Mesenchymal stem cell (in vitro differentiated cells and primary cell): ENCODE data around the gene LUZP2.
A peak's percentile ranks its signal among the peaks of the same experiment; 100 is the strongest.

Experiments
- DNase-seq: peaks from one replicate; pipeline ENCODE4 v3.0.0-alpha.2; 2013
- H2AFZ ChIP-seq: one replicate; pipeline ENCODE4 v1.6.1; 2013; ENCODE audit warnings: low read depth, mild to moderate bottlenecking, control low read depth, inconsistent platforms, low read length, moderate library complexity
- H2AK5ac ChIP-seq: 2 replicates; pipeline ENCODE4 v1.6.1; 2013; ENCODE audit warnings: low read length, moderate library complexity, mild to moderate bottlenecking, inconsistent platforms; ENCODE audit not compliant: severe bottlenecking
- H2BK120ac ChIP-seq: one replicate; pipeline ENCODE4 v1.6.1; 2013; ENCODE audit warnings: low read depth, mild to moderate bottlenecking, inconsistent platforms, low read length, moderate library complexity
- H2BK12ac ChIP-seq, 2 experiments: one replicate each; pipeline ENCODE4 v1.6.1; 2013; ENCODE audit warnings: inconsistent platforms in 2 of 2, low read length in 2 of 2, mild to moderate bottlenecking in 2 of 2, moderate library complexity in 2 of 2, control low read depth in 1 of 2
- H2BK15ac ChIP-seq: one replicate; pipeline ENCODE4 v1.6.1; 2013; ENCODE audit warnings: mild to moderate bottlenecking, low read depth, inconsistent platforms; ENCODE audit not compliant: poor library complexity, severe bottlenecking
- H2BK5ac ChIP-seq: 2 replicates; pipeline ENCODE4 v1.6.1; 2013; ENCODE audit warnings: low read depth, mild to moderate bottlenecking, low read length, control low read depth, inconsistent platforms; ENCODE audit not compliant: poor library complexity, severe bottlenecking
- H3K14ac ChIP-seq, 2 experiments: one replicate each; pipeline ENCODE4 v1.6.1; 2013; ENCODE audit warnings: inconsistent platforms in 2 of 2, low read length in 2 of 2, control low read depth in 1 of 2, mild to moderate bottlenecking in 1 of 2, moderate library complexity in 1 of 2
- H3K18ac ChIP-seq, 2 experiments: one replicate each; pipeline ENCODE4 v1.6.1; 2013; ENCODE audit warnings: inconsistent platforms in 2 of 2, low read length in 2 of 2, control low read depth in 1 of 2, low read depth in 1 of 2, mild to moderate bottlenecking in 1 of 2
- H3K23ac ChIP-seq, 2 experiments: one replicate each; pipeline ENCODE4 v1.6.1; 2013; ENCODE audit warnings: inconsistent platforms in 2 of 2, low read length in 2 of 2, mild to moderate bottlenecking in 2 of 2, moderate library complexity in 2 of 2, control low read depth in 1 of 2
- H3K27ac ChIP-seq: 2 replicates; pipeline ENCODE4 v1.5.1; 2013; ENCODE audit warnings: mild to moderate bottlenecking, moderate library complexity, low read length, control low read depth, inconsistent platforms; ENCODE audit not compliant: poor library complexity, severe bottlenecking
- H3K27me3 ChIP-seq, 2 experiments: 2 replicates each; pipeline versions ENCODE4 v1.6.1 to v1.7.0; 2013; ENCODE audit warnings: low read length in 2 of 2, mild to moderate bottlenecking in 2 of 2, moderate library complexity in 2 of 2, control low read depth in 1 of 2, inconsistent platforms in 1 of 2; ENCODE audit not compliant: control insufficient read depth in 1 of 2, insufficient read depth in 1 of 2
- H3K36me3 ChIP-seq, 2 experiments: 2 replicates each; pipeline versions ENCODE4 v1.6.1 to v1.7.0; 2013; ENCODE audit warnings: low read length in 2 of 2, control low read depth in 1 of 2, inconsistent platforms in 1 of 2, low read depth in 1 of 2, mild to moderate bottlenecking in 1 of 2; ENCODE audit not compliant: insufficient read depth in 2 of 2, control insufficient read depth in 1 of 2
- H3K4ac ChIP-seq, 2 experiments: one replicate each; pipeline ENCODE4 v1.6.1; 2013; ENCODE audit warnings: inconsistent platforms in 2 of 2, low read length in 2 of 2, mild to moderate bottlenecking in 2 of 2, moderate library complexity in 2 of 2, control low read depth in 1 of 2, low read depth in 1 of 2
- H3K4me1 ChIP-seq: 2 replicates; pipeline ENCODE4 v1.6.1; 2013; ENCODE audit warnings: low read depth, low read length, control low read depth; ENCODE audit not compliant: control insufficient read depth, insufficient read depth
- H3K4me2 ChIP-seq: 2 replicates; pipeline ENCODE4 v1.6.1; 2013; ENCODE audit warnings: low read length, mild to moderate bottlenecking, inconsistent platforms; ENCODE audit not compliant: poor library complexity, severe bottlenecking
- H3K4me3 ChIP-seq, 2 experiments: 2 replicates each; pipeline versions ENCODE4 v1.5.1 to v1.7.0; 2013; ENCODE audit warnings: low read length in 2 of 2, mild to moderate bottlenecking in 2 of 2, control low read depth in 1 of 2, low read depth in 1 of 2; ENCODE audit not compliant: insufficient read depth in 1 of 2
- H3K79me1 ChIP-seq: replicated peaks from 2 replicates; pipeline ENCODE4 v1.6.1; 2013; ENCODE audit warnings: mild to moderate bottlenecking, control low read depth, low read length, inconsistent platforms; ENCODE audit not compliant: poor library complexity, severe bottlenecking
- H3K9ac ChIP-seq: 2 replicates; pipeline ENCODE4 v1.7.0; 2013; ENCODE audit warnings: mild to moderate bottlenecking, low read length, moderate library complexity
- H3K9me3 ChIP-seq: 2 replicates; pipeline ENCODE4 v1.7.0; 2013; ENCODE audit warnings: mild to moderate bottlenecking, low read length; ENCODE audit not compliant: control insufficient read depth
- H4K8ac ChIP-seq: one replicate; pipeline ENCODE4 v1.6.1; 2013; ENCODE audit warnings: inconsistent platforms, mild to moderate bottlenecking, low read length, moderate library complexity
- H4K91ac ChIP-seq: one replicate; pipeline ENCODE4 v1.6.1; 2013; ENCODE audit warnings: mild to moderate bottlenecking, low read length, inconsistent platforms
- WGBS: methylation state at CpG from one replicate; pipeline ENCODE4 v1.1.7; 2013; ENCODE audit warnings: mixed read lengths; 5-methylcytosine and 5-hydroxymethylcytosine counted together

The LUZP2 gene

GRCh38 chr11:24572376-24572775, 75.5 kb downstream of the LUZP2 start:
- no peak overlapping the region for H3K23ac ChIP-seq
- H3K4me1 ChIP-seq = no peaks in the 10 kb centered on the region
- no peaks in the 10 kb centered on the region for H3K79me1 ChIP-seq
- WGBS = no CpG with 5 or more reads among the region's 1 CpG
- H2BK15ac ChIP-seq = no peak overlapping the region
- no peaks in the 10 kb centered on the region for H3K9me3 ChIP-seq
- H3K27ac ChIP-seq = no peak overlapping the region
- no peak overlapping the region for H4K8ac ChIP-seq
- H2BK120ac ChIP-seq = no peak overlapping the region
- no peak overlapping the region for H4K91ac ChIP-seq
- DNase-seq = no peak
- no peaks in the 10 kb centered on the region for H3K36me3 ChIP-seq
- H2AK5ac ChIP-seq = no peak overlapping the region
- H3K4me3 ChIP-seq = no peak overlapping the region
- H2BK12ac ChIP-seq = no peak overlapping the region
- H3K4ac ChIP-seq = no peak overlapping the region
- H3K27me3 ChIP-seq = no peaks in the 10 kb centered on the region
- H3K18ac ChIP-seq = no peak overlapping the region
- no peak overlapping the region for H2BK5ac ChIP-seq
- no peak overlapping the region for H3K9ac ChIP-seq
- H3K4me2 ChIP-seq = no peak overlapping the region
- no peak overlapping the region for H3K14ac ChIP-seq
- H2AFZ ChIP-seq = no peak overlapping the region

- H2BK15ac ChIP-seq = no peak overlapping the region
- H2BK5ac ChIP-seq = no peak overlapping the region
- no peak overlapping the region for H3K18ac ChIP-seq
- no peak overlapping the region for H3K9ac ChIP-seq
- H3K9me3 ChIP-seq = no peaks in the 10 kb centered on the region
- H3K23ac ChIP-seq = no peak overlapping the region
- DNase-seq = peak; percentile 3
- no peak overlapping the region for H3K4me3 ChIP-seq
- no peak overlapping the region for H2AFZ ChIP-seq
- no peak overlapping the region for H2BK120ac ChIP-seq
- no peaks in the 10 kb centered on the region for H3K4me1 ChIP-seq
- H3K79me1 ChIP-seq = no peaks in the 10 kb centered on the region
- H2BK12ac ChIP-seq = no peak overlapping the region
- no peak overlapping the region for H3K14ac ChIP-seq
- H3K27ac ChIP-seq = no peak overlapping the region
- no peak overlapping the region for H4K91ac ChIP-seq
- 80% methylated on average over 1 of the region's 1 CpG for WGBS
- no peaks in the 10 kb centered on the region for H3K36me3 ChIP-seq
- H3K27me3 ChIP-seq = no peaks in the 10 kb centered on the region
- H4K8ac ChIP-seq = no peak overlapping the region
- no peak overlapping the region for H2AK5ac ChIP-seq
- no peak overlapping the region for H3K4ac ChIP-seq
- H3K4me2 ChIP-seq = no peak overlapping the region
These were observed 77.6 kb downstream of the LUZP2 start for GRCh38 chr11:24574461-24574860.

GRCh38 chr11:24575392-24575791, 78.5 kb downstream of the LUZP2 start:
- H3K79me1 ChIP-seq = no peaks in the 10 kb centered on the region
- H3K4me2 ChIP-seq = no peak overlapping the region
- no peak for DNase-seq
- H2BK12ac ChIP-seq = no peak overlapping the region
- no peak overlapping the region for H2BK15ac ChIP-seq
- H3K4ac ChIP-seq = no peak overlapping the region
- H3K27ac ChIP-seq = no peak overlapping the region
- no peak overlapping the region for H3K23ac ChIP-seq
- no peak overlapping the region for H2BK5ac ChIP-seq
- no peaks in the 10 kb centered on the region for H3K36me3 ChIP-seq
- no peak overlapping the region for H2BK120ac ChIP-seq
- 59% methylated on average over 2 of the region's 2 CpGs for WGBS
- H3K27me3 ChIP-seq = no peaks in the 10 kb centered on the region
- no peak overlapping the region for H2AK5ac ChIP-seq
- H2AFZ ChIP-seq = no peak overlapping the region
- no peak overlapping the region for H3K14ac ChIP-seq
- no peaks in the 10 kb centered on the region for H3K9me3 ChIP-seq
- peak overlapping the region; percentile 51 for H3K9ac ChIP-seq
- H4K8ac ChIP-seq = no peak overlapping the region
- H3K4me3 ChIP-seq = no peak overlapping the region
- H4K91ac ChIP-seq = no peak overlapping the region
- H3K18ac ChIP-seq = no peak overlapping the region
- H3K4me1 ChIP-seq = no peaks in the 10 kb centered on the region

GRCh38 chr11:24585192-24585591, 88.3 kb downstream of the LUZP2 start:
- H3K14ac ChIP-seq = no peak overlapping the region
- no peak overlapping the region for H2BK120ac ChIP-seq
- H2BK12ac ChIP-seq = no peak overlapping the region
- H2AFZ ChIP-seq = no peak overlapping the region
- H3K9me3 ChIP-seq = no peaks in the 10 kb centered on the region
- H2BK15ac ChIP-seq = no peak overlapping the region
- H3K23ac ChIP-seq = no peak overlapping the region
- no peak overlapping the region for H4K8ac ChIP-seq
- no peak overlapping the region for H4K91ac ChIP-seq
- H3K27me3 ChIP-seq = no peaks in the 10 kb centered on the region
- 67% methylated on average over 1 of the region's 1 CpG for WGBS
- H3K79me1 ChIP-seq = no peaks in the 10 kb centered on the region
- H3K18ac ChIP-seq = no peak overlapping the region
- peak; percentile 3 for DNase-seq
- H3K4ac ChIP-seq = no peak overlapping the region
- H3K36me3 ChIP-seq = no peaks in the 10 kb centered on the region
- no peak overlapping the region for H3K4me3 ChIP-seq
- H3K4me2 ChIP-seq = peak overlapping the region; percentile 22
- H3K9ac ChIP-seq = no peak overlapping the region
- no peak overlapping the region for H2BK5ac ChIP-seq
- H3K4me1 ChIP-seq = no peaks in the 10 kb centered on the region
- H2AK5ac ChIP-seq = no peak overlapping the region
- no peak overlapping the region for H3K27ac ChIP-seq
